Measurements from ENCODE around the gene LRP1B.

Gene LRP1B

GRCh38 chr2:141796449-141796848 lies 334.4 kb downstream of the LRP1B start:
- H2BK5ac ChIP-seq (ENCODE audit: low read length), result no peak overlapping the region
- H3K79me2 ChIP-seq (ENCODE audit: control insufficient read depth, insufficient read depth, low read length), result no peaks in the 10 kb centered on the region
- H3K4me2 ChIP-seq (ENCODE audit: low read length), result no peak overlapping the region
- no peaks in the 10 kb centered on the region for H3K27me3 ChIP-seq (ENCODE audit: insufficient read depth, low read length, poor library complexity)
- no peak overlapping the region for H3K18ac ChIP-seq (ENCODE audit: low read length)
- no peaks in the 10 kb centered on the region for H3K4me1 ChIP-seq (ENCODE audit: control insufficient read depth, low read depth, low read length)
- no peak overlapping the region for H2BK15ac ChIP-seq (replicated peaks; ENCODE audit: low read depth)
- H3K23ac ChIP-seq (ENCODE audit: low read length), result no peak overlapping the region
- H2BK120ac ChIP-seq (ENCODE audit: low read depth, low read length), result no peak overlapping the region
- H2AK5ac ChIP-seq (ENCODE audit: low read length), result no peak overlapping the region
- H3K79me1 ChIP-seq (ENCODE audit: low read length), result no peaks in the 10 kb centered on the region
- H3K56ac ChIP-seq (ENCODE audit: low read length), result no peak overlapping the region
- no peak overlapping the region for H4K8ac ChIP-seq (ENCODE audit: low read depth, low read length)
- DNase-seq, result no peak
- H3K36me3 ChIP-seq (ENCODE audit: control insufficient read depth, insufficient read depth, low read length), result no peaks in the 10 kb centered on the region
- no peak overlapping the region for H3K4me3 ChIP-seq (ENCODE audit: low read length)
- no peak overlapping the region for H3K9ac ChIP-seq (ENCODE audit: low read length)
- H3K27ac ChIP-seq (ENCODE audit: low read depth, low read length), result no peak overlapping the region
- no peak overlapping the region for H4K5ac ChIP-seq (ENCODE audit: low read length)
- H3K4ac ChIP-seq (ENCODE audit: low read depth, low read length), result no peak overlapping the region

GRCh38 chr2:141791521-141791920 lies 339.3 kb downstream of the LRP1B start:
- no peaks in the 10 kb centered on the region for H3K27me3 ChIP-seq (ENCODE audit: insufficient read depth, low read length, poor library complexity)
- no peak overlapping the region for H3K23ac ChIP-seq (ENCODE audit: low read length)
- H4K8ac ChIP-seq (ENCODE audit: low read depth, low read length), result no peak overlapping the region
- H2BK15ac ChIP-seq (replicated peaks; ENCODE audit: low read depth), result no peak overlapping the region
- no peak overlapping the region for H2BK5ac ChIP-seq (ENCODE audit: low read length)
- no peaks in the 10 kb centered on the region for H3K4me1 ChIP-seq (ENCODE audit: control insufficient read depth, low read depth, low read length)
- H3K56ac ChIP-seq (ENCODE audit: low read length), result no peak overlapping the region
- no peak overlapping the region for H3K4me2 ChIP-seq (ENCODE audit: low read length)
- H3K36me3 ChIP-seq (ENCODE audit: control insufficient read depth, insufficient read depth, low read length), result no peaks in the 10 kb centered on the region
- no peak overlapping the region for H3K27ac ChIP-seq (ENCODE audit: low read depth, low read length)
- H4K5ac ChIP-seq (ENCODE audit: low read length), result no peak overlapping the region
- H3K18ac ChIP-seq (ENCODE audit: low read length), result no peak overlapping the region
- no CpG with 5 or more reads among the region's 2 CpGs for WGBS (ENCODE audit: extremely low coverage, insufficient coverage, low lambda C conversion rate)
- H3K4ac ChIP-seq (ENCODE audit: low read depth, low read length), result no peak overlapping the region
- DNase-seq, result no peak
- no peak overlapping the region for H3K4me3 ChIP-seq (ENCODE audit: low read length)
- H3K79me1 ChIP-seq (ENCODE audit: low read length), result no peaks in the 10 kb centered on the region
- H2BK120ac ChIP-seq (ENCODE audit: low read depth, low read length), result no peak overlapping the region
- H2AK5ac ChIP-seq (ENCODE audit: low read length), result no peak overlapping the region
- H3K79me2 ChIP-seq (ENCODE audit: control insufficient read depth, insufficient read depth, low read length), result no peaks in the 10 kb centered on the region
- no peak overlapping the region for H3K9ac ChIP-seq (ENCODE audit: low read length)

- Histone ChIP-seq H2BK5ac (ENCODE audit: low read length) (no peak overlapping the region), H2AK5ac (ENCODE audit: low read length) (no peak overlapping the region)
Observed at GRCh38 chr2:141782574-141782973, 348.2 kb downstream of the LRP1B start.

GRCh38 chr2:141778315-141778835 lies 352.4 kb downstream of the LRP1B start:
- Histone ChIP-seq H2AK5ac (ENCODE audit: low read length) (no peak overlapping the region), H2BK120ac (ENCODE audit: low read depth, low read length) (no peak overlapping the region), H3K36me3 (ENCODE audit: control insufficient read depth, insufficient read depth, low read length) (no peaks in the 10 kb centered on the region), H2BK5ac (ENCODE audit: low read length) (no peak overlapping the region), H4K8ac (ENCODE audit: low read depth, low read length) (no peak overlapping the region), H3K4me3 (ENCODE audit: low read length) (no peak overlapping the region), H3K9ac (ENCODE audit: low read length) (no peak overlapping the region), H3K56ac (ENCODE audit: low read length) (no peak overlapping the region), H3K79me1 (ENCODE audit: low read length) (no peaks in the 10 kb centered on the region), H3K4me1 (ENCODE audit: control insufficient read depth, low read depth, low read length) (no peaks in the 10 kb centered on the region), H3K18ac (ENCODE audit: low read length) (no peak overlapping the region), H3K4ac (ENCODE audit: low read depth, low read length) (no peak overlapping the region), H3K23ac (ENCODE audit: low read length) (no peak overlapping the region), H3K79me2 (ENCODE audit: control insufficient read depth, insufficient read depth, low read length) (no peaks in the 10 kb centered on the region), H3K27ac (ENCODE audit: low read depth, low read length) (no peak overlapping the region), H3K27me3 (ENCODE audit: insufficient read depth, low read length, poor library complexity) (no peaks in the 10 kb centered on the region), H2BK15ac (replicated peaks; ENCODE audit: low read depth) (no peak overlapping the region), H4K5ac (ENCODE audit: low read length) (no peak overlapping the region), H3K4me2 (ENCODE audit: low read length) (no peak overlapping the region)
- DNase-seq, result no peak
- WGBS (ENCODE audit: extremely low coverage, insufficient coverage, low lambda C conversion rate), result no CpG with 5 or more reads among the region's 2 CpGs

More at GRCh38 chr2:141782574-141782973, 348.2 kb downstream of the LRP1B start:
- Histone ChIP-seq H3K27ac (ENCODE audit: low read depth, low read length) (no peak overlapping the region), H4K5ac (ENCODE audit: low read length) (no peak overlapping the region), H3K36me3 (ENCODE audit: control insufficient read depth, insufficient read depth, low read length) (no peaks in the 10 kb centered on the region), H3K4ac (ENCODE audit: low read depth, low read length) (no peak overlapping the region), H3K79me2 (ENCODE audit: control insufficient read depth, insufficient read depth, low read length) (no peaks in the 10 kb centered on the region), H3K79me1 (ENCODE audit: low read length) (no peaks in the 10 kb centered on the region), H3K56ac (ENCODE audit: low read length) (no peak overlapping the region), H3K27me3 (ENCODE audit: insufficient read depth, low read length, poor library complexity) (no peaks in the 10 kb centered on the region), H2BK15ac (replicated peaks; ENCODE audit: low read depth) (no peak overlapping the region), H3K18ac (ENCODE audit: low read length) (no peak overlapping the region), H4K8ac (ENCODE audit: low read depth, low read length) (no peak overlapping the region), H3K4me3 (ENCODE audit: low read length) (no peak overlapping the region), H3K23ac (ENCODE audit: low read length) (no peak overlapping the region), H3K4me1 (ENCODE audit: control insufficient read depth, low read depth, low read length) (no peaks in the 10 kb centered on the region), H3K4me2 (ENCODE audit: low read length) (no peak overlapping the region), H2BK120ac (ENCODE audit: low read depth, low read length) (no peak overlapping the region), H3K9ac (ENCODE audit: low read length) (no peak overlapping the region)
- DNase-seq, result no peak
- WGBS (ENCODE audit: extremely low coverage, insufficient coverage, low lambda C conversion rate), result no CpG with 5 or more reads among the region's 1 CpG

- Histone ChIP-seq H2BK120ac (ENCODE audit: low read depth, low read length) (no peak overlapping the region), H2BK5ac (ENCODE audit: low read length) (no peak overlapping the region), H3K9ac (ENCODE audit: low read length) (no peak overlapping the region), H4K8ac (ENCODE audit: low read depth, low read length) (no peak overlapping the region), H3K79me1 (ENCODE audit: low read length) (no peaks in the 10 kb centered on the region), H3K4ac (ENCODE audit: low read depth, low read length) (no peak overlapping the region), H3K56ac (ENCODE audit: low read length) (no peak overlapping the region), H3K36me3 (ENCODE audit: control insufficient read depth, insufficient read depth, low read length) (no peaks in the 10 kb centered on the region), H4K5ac (ENCODE audit: low read length) (no peak overlapping the region), H2AK5ac (ENCODE audit: low read length) (no peak overlapping the region), H2BK15ac (replicated peaks; ENCODE audit: low read depth) (no peak overlapping the region), H3K27me3 (ENCODE audit: insufficient read depth, low read length, poor library complexity) (no peaks in the 10 kb centered on the region), H3K4me2 (ENCODE audit: low read length) (no peak overlapping the region), H3K27ac (ENCODE audit: low read depth, low read length) (no peak overlapping the region), H3K18ac (ENCODE audit: low read length) (no peak overlapping the region), H3K4me1 (ENCODE audit: control insufficient read depth, low read depth, low read length) (no peaks in the 10 kb centered on the region), H3K23ac (ENCODE audit: low read length) (no peak overlapping the region), H3K79me2 (ENCODE audit: control insufficient read depth, insufficient read depth, low read length) (no peaks in the 10 kb centered on the region), H3K4me3 (ENCODE audit: low read length) (no peak overlapping the region)
- WGBS (ENCODE audit: extremely low coverage, insufficient coverage, low lambda C conversion rate), result no CpG with 5 or more reads among the region's 6 CpGs
- peak; percentile 6 for DNase-seq
Observed at GRCh38 chr2:141770530-141770929, 360.3 kb downstream of the LRP1B start.

GRCh38 chr2:141767691-141768090 lies 363.1 kb downstream of the LRP1B start:
- no peak overlapping the region for H2BK15ac ChIP-seq (replicated peaks; ENCODE audit: low read depth)
- H3K4me2 ChIP-seq (ENCODE audit: low read length), result no peak overlapping the region
- no peak overlapping the region for H4K8ac ChIP-seq (ENCODE audit: low read depth, low read length)
- H3K9ac ChIP-seq (ENCODE audit: low read length), result no peak overlapping the region
- no peaks in the 10 kb centered on the region for H3K36me3 ChIP-seq (ENCODE audit: control insufficient read depth, insufficient read depth, low read length)
- H4K5ac ChIP-seq (ENCODE audit: low read length), result no peak overlapping the region
- no peaks in the 10 kb centered on the region for H3K4me1 ChIP-seq (ENCODE audit: control insufficient read depth, low read depth, low read length)
- no peak overlapping the region for H2AK5ac ChIP-seq (ENCODE audit: low read length)
- DNase-seq, result no peak
- no peak overlapping the region for H3K56ac ChIP-seq (ENCODE audit: low read length)
- no peak overlapping the region for H3K27ac ChIP-seq (ENCODE audit: low read depth, low read length)
- H3K4ac ChIP-seq (ENCODE audit: low read depth, low read length), result no peak overlapping the region
- no peak overlapping the region for H3K4me3 ChIP-seq (ENCODE audit: low read length)
- no peaks in the 10 kb centered on the region for H3K79me2 ChIP-seq (ENCODE audit: control insufficient read depth, insufficient read depth, low read length)
- no peak overlapping the region for H2BK120ac ChIP-seq (ENCODE audit: low read depth, low read length)
- no peaks in the 10 kb centered on the region for H3K79me1 ChIP-seq (ENCODE audit: low read length)
- H3K23ac ChIP-seq (ENCODE audit: low read length), result no peak overlapping the region
- no CpG with 5 or more reads among the region's 1 CpG for WGBS (ENCODE audit: extremely low coverage, insufficient coverage, low lambda C conversion rate)
- H3K27me3 ChIP-seq (ENCODE audit: insufficient read depth, low read length, poor library complexity), result no peaks in the 10 kb centered on the region
- no peak overlapping the region for H3K18ac ChIP-seq (ENCODE audit: low read length)
- no peak overlapping the region for H2BK5ac ChIP-seq (ENCODE audit: low read length)
